GM10266 (cell line): ENCODE data around the gene BRF1.

Experiments used
- DNase-seq: peaks from one replicate; pipeline ENCODE4 v3.0.0; 2012; ENCODE audit errors: extremely low spot score
- TF ChIP-seq, protein P1 (sequence below): IDR thresholded peaks from 2 replicates; pipeline ENCODE4 v1.5.1; 2012; ENCODE audit warnings: mild to moderate bottlenecking, low read depth; ENCODE audit not compliant: control insufficient read depth, insufficient read depth; ENCODE audit errors: missing control alignments

BRF1 gene

DNA sequence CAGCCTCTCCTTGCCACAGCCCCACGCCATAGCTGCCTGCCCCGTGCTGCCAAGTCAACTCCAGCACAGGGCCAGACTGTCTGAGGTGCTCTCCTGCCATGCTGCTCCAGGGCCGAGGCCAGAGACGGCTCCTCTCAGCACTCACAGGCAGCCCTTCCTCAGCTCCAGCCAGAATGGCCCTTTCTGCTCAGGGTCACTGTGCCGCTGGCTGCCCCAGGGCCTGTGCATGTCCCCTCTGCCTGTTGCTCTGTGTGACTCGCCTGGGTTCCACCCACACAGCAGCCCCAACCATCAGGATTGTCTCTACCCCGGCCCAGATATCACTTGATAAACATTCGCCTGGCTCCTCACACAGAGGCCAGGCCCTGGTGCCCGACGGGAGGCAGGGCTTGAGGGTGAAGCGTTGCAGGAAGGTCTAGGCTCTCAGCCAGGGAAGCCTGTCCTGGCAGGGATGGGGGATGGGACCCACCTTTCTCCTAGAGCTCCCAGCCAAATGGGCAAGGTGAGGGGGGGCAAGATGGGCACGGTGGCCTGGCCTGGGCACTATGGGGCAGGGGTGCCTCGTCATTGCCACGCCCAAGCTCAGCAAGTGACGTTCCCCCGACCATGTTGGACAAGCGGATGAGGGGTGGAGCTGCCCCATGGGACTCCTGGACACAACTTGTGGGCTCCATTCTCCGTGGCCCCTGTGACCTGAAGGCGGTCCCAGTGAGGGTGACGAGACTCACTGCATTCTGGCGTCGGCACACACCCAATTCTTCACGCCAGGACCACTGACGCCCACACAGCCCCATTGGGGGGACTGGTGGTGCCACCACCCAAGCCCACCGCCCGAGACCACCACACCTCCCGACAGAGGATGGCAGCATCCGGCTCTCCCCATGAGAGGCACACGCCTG, 79.9 kb downstream of the BRF1 start:
- TF ChIP-seq, protein P1, sequence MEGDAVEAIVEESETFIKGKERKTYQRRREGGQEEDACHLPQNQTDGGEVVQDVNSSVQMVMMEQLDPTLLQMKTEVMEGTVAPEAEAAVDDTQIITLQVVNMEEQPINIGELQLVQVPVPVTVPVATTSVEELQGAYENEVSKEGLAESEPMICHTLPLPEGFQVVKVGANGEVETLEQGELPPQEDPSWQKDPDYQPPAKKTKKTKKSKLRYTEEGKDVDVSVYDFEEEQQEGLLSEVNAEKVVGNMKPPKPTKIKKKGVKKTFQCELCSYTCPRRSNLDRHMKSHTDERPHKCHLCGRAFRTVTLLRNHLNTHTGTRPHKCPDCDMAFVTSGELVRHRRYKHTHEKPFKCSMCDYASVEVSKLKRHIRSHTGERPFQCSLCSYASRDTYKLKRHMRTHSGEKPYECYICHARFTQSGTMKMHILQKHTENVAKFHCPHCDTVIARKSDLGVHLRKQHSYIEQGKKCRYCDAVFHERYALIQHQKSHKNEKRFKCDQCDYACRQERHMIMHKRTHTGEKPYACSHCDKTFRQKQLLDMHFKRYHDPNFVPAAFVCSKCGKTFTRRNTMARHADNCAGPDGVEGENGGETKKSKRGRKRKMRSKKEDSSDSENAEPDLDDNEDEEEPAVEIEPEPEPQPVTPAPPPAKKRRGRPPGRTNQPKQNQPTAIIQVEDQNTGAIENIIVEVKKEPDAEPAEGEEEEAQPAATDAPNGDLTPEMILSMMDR, result no peak
- no peak for DNase-seq

DNA sequence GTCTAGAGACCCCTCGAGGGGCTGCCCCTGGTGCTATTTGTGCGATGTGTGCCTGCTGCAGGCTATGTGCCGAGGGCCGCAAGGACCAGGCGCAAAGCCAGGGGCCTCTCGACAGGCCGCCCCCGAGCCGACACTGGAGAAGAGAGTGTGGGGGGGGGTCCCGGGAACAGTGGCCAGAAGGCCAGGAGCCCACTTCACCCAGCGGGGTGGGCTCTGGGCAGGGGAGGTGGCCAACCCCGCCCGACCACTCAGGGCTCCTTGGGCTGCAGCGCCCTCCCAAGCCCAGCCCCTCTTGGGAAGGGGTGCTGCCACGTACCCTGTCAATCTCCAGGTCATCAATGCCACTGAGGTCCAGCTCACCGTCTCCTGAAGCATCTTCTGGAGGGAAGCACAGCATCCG, 81.0 kb downstream of the BRF1 start:
- TF ChIP-seq, protein P1, result no peak
- no peak for DNase-seq

DNA sequence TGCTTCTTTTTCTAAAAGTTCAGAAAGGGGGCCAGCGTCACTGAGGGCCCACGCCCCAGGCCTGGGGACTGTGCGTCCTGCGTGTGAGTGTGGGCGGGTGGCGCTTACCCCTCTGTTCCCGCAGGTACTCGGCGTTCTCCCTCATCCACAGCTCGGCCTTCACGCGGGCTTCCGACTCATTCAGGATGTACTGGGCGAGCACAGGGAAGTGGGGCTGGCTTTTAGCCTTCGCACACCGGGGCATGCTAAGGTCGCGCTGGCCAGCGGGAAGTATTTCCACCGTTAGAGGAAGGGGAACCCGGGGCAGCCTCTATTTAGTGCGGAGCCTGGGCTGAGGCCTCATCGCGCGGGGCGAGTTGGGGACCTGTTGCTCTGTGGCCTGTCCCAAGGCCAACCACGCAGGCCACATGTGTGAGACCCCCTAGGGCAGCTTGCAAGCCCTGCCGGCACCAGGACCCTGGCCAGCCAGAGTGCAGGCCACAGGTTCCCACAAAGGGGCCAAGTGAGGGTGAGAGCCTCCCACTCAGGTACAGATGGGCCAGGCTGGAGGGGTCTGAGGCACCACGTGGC, 81.7 kb downstream of the BRF1 start:
- TF ChIP-seq, protein P1, result no peak

DNA sequence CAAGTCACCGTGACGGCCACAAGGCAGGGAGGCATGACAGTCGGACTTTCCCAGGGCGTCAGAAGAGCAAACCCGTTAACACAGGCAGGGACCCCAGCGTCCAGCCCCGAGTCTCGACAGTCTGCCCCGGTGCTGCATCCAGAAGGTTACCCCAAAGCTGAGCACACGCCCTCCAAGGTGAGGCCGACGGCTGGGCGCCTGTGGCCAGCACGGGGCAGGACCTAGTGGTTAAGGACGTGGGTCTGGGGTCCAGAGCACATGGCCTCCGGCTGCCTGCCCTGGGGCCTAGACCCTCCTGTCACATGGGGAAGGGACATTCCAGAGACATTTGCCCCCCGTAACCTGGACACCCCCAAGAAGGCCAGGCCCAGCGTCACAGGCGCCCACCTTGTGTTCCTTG, 82.2 kb downstream of the BRF1 start:
- no peak for DNase-seq
- TF ChIP-seq, protein P1, result no peak

More for the DNA sequence above, 81.7 kb downstream of the BRF1 start:
- no peak for DNase-seq

DNA sequence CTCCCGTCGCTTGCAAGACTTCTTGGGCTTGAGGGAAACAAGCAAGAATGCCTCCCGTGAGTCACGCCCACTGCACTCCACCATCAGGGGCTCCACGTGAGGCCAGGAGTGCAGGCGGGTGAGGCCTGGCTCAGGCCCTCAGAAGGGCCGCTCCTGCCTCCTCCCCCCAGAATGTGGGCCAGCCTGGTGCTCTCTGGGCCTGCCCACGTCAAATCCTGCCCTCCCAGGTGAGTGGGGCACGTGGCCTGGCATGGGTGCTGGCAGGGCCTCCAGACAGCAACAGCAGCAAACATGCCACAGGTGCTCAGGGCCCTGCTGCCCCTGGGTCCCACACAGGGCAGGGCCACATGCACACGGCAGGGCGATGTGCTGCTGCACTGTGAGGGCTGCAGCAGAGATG, 83.0 kb downstream of the BRF1 start:
- no peak for DNase-seq
- TF ChIP-seq, protein P1, result no peak

DNA sequence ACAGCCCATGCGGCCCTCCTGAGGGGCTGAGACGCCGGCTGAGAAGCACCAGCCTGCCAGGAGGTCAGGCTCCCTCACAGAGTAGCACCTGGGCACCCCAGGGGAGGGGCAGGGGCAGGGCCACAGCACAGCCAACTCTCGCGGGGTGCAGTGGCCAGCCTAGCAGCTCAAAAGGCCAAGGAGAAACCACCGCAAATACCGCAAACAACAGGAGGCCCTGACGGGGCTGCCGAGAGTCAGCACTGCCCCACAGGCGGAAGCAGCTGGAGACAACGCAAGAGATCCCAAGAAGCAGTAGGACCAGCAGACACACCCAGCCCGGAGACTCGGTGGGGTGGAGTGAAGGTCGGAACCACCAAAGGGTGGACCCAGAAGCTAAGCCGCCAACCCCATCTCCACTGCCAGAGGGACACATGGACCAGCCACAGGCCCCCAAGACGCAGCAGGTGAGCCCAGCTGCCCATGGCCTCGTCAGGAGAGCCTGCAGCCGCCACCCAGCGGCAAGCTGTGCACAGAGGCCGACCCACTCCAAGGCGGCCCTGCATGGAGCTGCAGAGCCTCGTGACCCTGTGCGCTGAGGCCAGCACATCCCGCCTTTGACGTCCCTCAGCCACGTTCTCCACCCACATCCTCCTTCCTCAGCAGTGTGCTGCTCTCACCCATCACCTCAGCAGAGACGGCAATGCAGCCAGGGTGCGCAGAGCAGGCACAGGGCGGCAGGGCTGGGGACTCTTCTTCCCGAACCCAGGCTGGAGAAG, 84.1 kb downstream of the BRF1 start:
- TF ChIP-seq, protein P1, result no peak
- DNase-seq, result no peak
